ENCODE results near the gene PCDHGA10. TPM values are rescaled to one million over a fixed set of nuclear protein-coding genes. Genes with fewer than 3 reads are reported as not detected.
A peak's percentile ranks its signal among the peaks of the same experiment; 100 is the strongest.
"Not testable (repeated sequence)": the region's sequence is repeated elsewhere in the genome, so short reads cannot be mapped to it uniquely, and the experiment has no call there.

Gene PCDHGA10
- total RNA-seq, 2 donors from 2014 or later = 0.10 to 0.18 TPM

DNA sequence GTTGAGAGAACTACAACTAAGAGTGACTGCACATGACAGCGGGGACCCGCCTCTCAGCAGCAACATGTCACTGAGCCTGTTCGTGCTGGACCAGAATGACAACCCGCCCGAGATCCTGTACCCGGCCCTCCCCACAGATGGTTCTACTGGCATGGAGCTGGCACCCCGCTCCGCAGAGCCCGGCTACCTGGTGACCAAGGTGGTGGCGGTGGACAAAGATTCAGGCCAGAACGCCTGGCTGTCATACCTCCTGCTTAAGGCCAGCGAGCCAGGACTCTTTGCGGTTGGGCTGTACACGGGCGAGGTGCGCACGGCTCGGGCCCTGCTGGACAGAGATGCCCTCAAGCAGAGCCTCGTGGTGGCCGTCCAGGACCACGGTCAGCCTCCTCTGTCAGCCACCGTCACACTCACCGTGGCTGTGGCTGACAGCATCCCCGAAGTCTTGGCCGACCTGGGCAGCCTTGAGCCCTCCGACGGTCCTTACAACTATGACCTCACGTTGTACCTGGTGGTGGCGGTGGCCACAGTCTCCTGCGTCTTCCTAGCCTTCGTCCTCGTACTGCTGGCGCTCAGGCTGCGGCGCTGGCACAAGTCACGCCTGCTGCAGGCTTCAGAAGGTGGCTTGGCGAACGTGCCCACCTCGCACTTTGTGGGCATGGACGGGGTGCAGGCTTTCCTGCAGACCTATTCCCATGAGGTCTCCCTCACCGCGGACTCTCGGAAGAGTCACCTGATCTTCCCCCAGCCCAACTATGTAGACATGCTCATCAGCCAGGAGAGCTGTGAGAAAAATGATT, 28.1 kb upstream of the PCDHGA10 start:
- Mint-ChIP-seq H3K27me3 (peaks cover 54% of the 10 kb centered on the region), H3K27ac (no peak overlapping the region), H3K36me3 (ENCODE audit: low read depth) (peaks cover 2% of the 10 kb centered on the region), H3K4me3 (no peak overlapping the region), H3K4me1 (no peaks in the 10 kb centered on the region)
- ATAC-seq = no peak
- DNase-seq = no peak
- peaks cover 22% of the 10 kb centered on the region for H3K9me3 ChIP-seq (ENCODE audit: control insufficient read depth, low read length, poor library complexity, severe bottlenecking)

- ATAC-seq = peak; percentile 75
- H3K4me1 Mint-ChIP-seq; H3K36me3 Mint-ChIP-seq (ENCODE audit: low read depth); H3K27ac Mint-ChIP-seq; DNase-seq: not testable (repeated sequence)
- H3K9me3 ChIP-seq (ENCODE audit: control insufficient read depth, low read length, poor library complexity, severe bottlenecking) = peaks cover 24% of the 10 kb centered on the region
- H3K4me3 Mint-ChIP-seq = peak within 1 kb of the TSS; percentile 53
- peaks cover 51% of the 10 kb centered on the region for H3K27me3 Mint-ChIP-seq
These were observed 25.1 kb upstream of the PCDHGA10 start, which contains the start of gene PCDHGB4 for GRCh38 chr5:141387557-141388311. Gene PCDHGB4, plus strand, starts transcription at chr5:141387698. Its CDS starts 187 bp downstream, at chr5:141387885.

DNA sequence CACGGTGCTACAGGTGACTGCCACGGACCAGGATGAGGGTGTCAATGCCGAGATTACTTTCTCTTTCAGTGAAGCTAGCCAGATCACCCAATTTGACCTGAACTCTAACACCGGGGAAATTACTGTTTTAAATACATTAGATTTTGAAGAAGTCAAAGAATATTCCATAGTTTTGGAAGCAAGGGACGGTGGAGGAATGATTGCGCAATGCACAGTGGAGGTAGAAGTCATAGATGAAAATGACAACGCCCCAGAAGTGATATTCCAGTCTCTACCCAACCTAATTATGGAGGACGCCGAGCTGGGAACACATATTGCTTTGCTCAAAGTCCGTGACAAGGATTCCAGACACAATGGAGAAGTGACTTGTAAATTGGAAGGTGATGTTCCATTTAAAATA, 24.1 kb upstream of the PCDHGA10 start:
- DNase-seq = no peak
- Mint-ChIP-seq H3K27ac (no peak overlapping the region), H3K36me3 (ENCODE audit: low read depth) (peaks cover 2% of the 10 kb centered on the region), H3K4me3 (no peak overlapping the region), H3K27me3 (peaks cover 49% of the 10 kb centered on the region), H3K4me1 (no peaks in the 10 kb centered on the region)
- H3K9me3 ChIP-seq (ENCODE audit: control insufficient read depth, low read length, poor library complexity, severe bottlenecking) = peaks cover 21% of the 10 kb centered on the region
- no peak for ATAC-seq

DNA sequence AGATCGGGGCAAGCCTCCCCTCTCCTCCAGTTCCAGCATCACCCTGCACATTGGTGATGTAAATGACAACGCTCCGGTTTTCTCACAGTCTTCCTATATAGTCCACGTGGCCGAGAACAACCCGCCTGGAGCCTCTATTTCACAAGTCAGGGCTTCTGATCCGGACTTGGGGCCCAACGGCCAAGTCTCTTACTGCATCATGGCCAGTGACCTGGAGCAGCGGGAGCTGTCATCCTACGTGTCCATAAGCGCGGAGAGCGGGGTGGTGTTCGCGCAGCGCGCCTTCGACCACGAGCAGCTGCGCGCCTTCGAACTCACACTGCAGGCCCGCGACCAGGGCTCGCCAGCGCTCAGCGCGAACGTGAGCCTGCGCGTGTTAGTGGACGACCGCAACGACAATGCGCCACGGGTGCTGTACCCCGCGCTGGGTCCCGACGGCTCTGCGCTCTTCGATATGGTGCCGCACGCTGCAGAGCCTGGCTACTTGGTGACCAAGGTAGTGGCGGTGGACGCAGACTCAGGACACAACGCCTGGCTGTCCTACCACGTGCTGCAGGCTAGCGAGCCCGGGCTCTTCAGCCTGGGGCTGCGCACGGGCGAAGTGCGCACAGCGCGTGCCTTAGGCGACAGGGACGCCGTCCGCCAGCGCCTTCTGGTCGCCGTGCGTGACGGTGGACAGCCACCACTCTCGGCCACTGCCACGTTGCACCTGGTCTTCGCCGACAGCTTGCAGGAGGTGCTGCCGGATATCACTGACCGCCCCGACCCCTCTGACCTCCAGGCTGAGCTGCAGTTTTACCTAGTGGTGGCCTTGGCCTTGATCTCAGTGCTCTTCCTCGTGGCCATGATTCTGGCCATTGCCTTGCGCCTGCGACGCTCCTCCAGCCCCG, 23.4 kb upstream of the PCDHGA10 start:
- Mint-ChIP-seq H3K27me3 (peaks cover 55% of the 10 kb centered on the region), H3K27ac (no peak overlapping the region), H3K4me3 (no peak overlapping the region), H3K4me1 (no peaks in the 10 kb centered on the region), H3K36me3 (ENCODE audit: low read depth) (peaks cover 2% of the 10 kb centered on the region)
- DNase-seq (no peak), ATAC-seq (no peak)
- H3K9me3 ChIP-seq (ENCODE audit: control insufficient read depth, low read length, poor library complexity, severe bottlenecking) = peaks cover 21% of the 10 kb centered on the region

- H3K36me3 Mint-ChIP-seq (ENCODE audit: low read depth) = peaks cover 2% of the 10 kb centered on the region
- no peak for ATAC-seq
- no peak for DNase-seq
- H3K27me3 Mint-ChIP-seq = peaks cover 47% of the 10 kb centered on the region
- H3K4me3 Mint-ChIP-seq = no peak within 1 kb of the TSS
- peaks cover 8% of the 10 kb centered on the region for H3K9me3 ChIP-seq (ENCODE audit: control insufficient read depth, low read length, poor library complexity, severe bottlenecking)
- no peaks in the 10 kb centered on the region for H3K4me1 Mint-ChIP-seq
- H3K27ac Mint-ChIP-seq = peak within 1 kb of the TSS; percentile 30
These were observed 20.2 kb upstream of the PCDHGA10 start, which contains the start of gene PCDHGA8 for GRCh38 chr5:141392429-141393198. Gene PCDHGA8, plus strand, starts transcription at chr5:141392633. Its CDS starts 181 bp downstream, at chr5:141392814.

GRCh38 chr5:141393267-141393666, 19.5 kb upstream of the PCDHGA10 start:
- H3K27ac Mint-ChIP-seq = no peak overlapping the region
- H3K9me3 ChIP-seq (ENCODE audit: control insufficient read depth, low read length, poor library complexity, severe bottlenecking) = peaks cover 8% of the 10 kb centered on the region
- peaks cover 2% of the 10 kb centered on the region for H3K36me3 Mint-ChIP-seq (ENCODE audit: low read depth)
- H3K4me3 Mint-ChIP-seq = no peak overlapping the region
- ATAC-seq = no peak
- peaks cover 47% of the 10 kb centered on the region for H3K27me3 Mint-ChIP-seq
- no peaks in the 10 kb centered on the region for H3K4me1 Mint-ChIP-seq
- no peak for DNase-seq

DNA sequence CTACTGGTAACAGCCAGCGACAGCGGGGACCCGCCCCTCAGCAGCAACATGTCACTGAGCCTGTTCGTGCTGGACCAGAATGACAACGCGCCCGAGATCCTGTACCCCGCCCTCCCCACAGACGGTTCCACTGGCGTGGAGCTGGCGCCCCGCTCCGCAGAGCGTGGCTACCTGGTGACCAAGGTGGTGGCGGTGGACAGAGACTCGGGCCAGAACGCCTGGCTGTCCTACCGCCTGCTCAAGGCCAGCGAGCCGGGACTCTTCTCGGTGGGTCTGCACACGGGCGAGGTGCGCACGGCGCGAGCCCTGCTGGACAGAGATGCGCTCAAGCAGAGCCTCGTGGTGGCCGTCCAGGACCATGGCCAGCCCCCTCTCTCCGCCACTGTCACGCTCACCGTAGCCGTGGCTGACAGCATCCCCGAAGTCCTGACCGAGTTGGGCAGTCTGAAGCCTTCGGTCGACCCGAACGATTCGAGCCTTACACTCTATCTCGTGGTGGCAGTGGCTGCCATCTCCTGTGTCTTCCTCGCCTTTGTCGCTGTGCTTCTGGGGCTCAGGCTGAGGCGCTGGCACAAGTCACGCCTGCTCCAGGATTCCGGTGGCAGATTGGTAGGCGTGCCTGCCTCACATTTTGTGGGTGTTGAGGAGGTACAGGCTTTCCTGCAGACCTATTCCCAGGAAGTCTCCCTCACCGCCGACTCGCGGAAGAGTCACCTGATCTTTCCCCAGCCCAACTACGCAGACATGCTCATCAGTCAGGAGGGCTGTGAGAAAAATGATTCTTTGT, 18.2 kb upstream of the PCDHGA10 start:
- not testable (repeated sequence) for H3K4me1 Mint-ChIP-seq; DNase-seq; H3K9me3 ChIP-seq (ENCODE audit: control insufficient read depth, low read length, poor library complexity, severe bottlenecking); ATAC-seq; H3K36me3 Mint-ChIP-seq (ENCODE audit: low read depth); H3K4me3 Mint-ChIP-seq
- Mint-ChIP-seq H3K27me3 (peaks cover 46% of the 10 kb centered on the region), H3K27ac (peak overlapping the region; percentile 14)

DNA sequence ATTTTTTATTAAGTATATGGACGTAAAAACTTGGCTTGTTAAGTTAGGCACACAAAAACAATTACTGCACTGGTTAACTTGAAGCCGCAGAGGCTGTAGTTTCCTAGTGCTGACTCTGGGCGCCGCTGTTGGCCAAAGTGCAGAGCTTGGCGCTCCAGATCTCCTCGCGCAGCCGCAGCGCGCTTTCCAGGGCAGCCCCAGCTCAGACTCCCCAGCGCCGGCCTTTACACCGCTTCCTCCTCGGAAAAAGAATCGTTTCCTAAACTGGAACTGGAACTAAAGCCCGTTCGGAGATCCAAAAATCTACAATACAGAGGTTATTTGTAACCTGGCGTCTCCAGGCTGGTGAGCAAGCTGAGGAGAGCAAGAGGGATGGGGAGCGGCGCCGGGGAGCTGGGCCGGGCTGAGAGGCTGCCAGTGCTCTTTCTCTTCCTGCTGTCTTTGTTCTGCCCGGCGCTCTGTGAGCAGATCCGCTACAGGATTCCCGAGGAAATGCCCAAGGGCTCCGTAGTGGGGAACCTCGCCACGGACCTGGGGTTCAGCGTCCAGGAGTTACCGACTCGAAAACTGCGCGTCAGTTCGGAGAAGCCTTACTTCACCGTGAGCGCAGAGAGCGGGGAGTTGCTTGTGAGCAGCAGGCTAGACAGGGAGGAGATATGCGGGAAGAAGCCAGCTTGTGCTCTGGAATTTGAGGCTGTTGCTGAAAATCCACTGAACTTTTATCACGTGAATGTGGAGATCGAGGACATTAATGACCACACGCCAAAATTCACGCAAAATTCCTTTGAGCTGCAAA, 14.8 kb upstream of the PCDHGA10 start, which contains the start of gene PCDHGB5:
Gene PCDHGB5 (plus strand): TSS at position 192 of the 796 bp plus-strand sequence. CDS start 181 bp downstream, at position 373.
- not testable (repeated sequence) for DNase-seq; H3K36me3 Mint-ChIP-seq (ENCODE audit: low read depth); H3K4me1 Mint-ChIP-seq; H3K9me3 ChIP-seq (ENCODE audit: control insufficient read depth, low read length, poor library complexity, severe bottlenecking); H3K27ac Mint-ChIP-seq
- ATAC-seq = peak; percentile 83
- H3K27me3 Mint-ChIP-seq = peaks cover 54% of the 10 kb centered on the region
- H3K4me3 Mint-ChIP-seq = peak within 1 kb of the TSS; percentile 56

- ATAC-seq (no peak), DNase-seq (no peak)
- Mint-ChIP-seq H3K27me3 (peaks cover 56% of the 10 kb centered on the region), H3K36me3 (ENCODE audit: low read depth) (peaks cover 5% of the 10 kb centered on the region), H3K4me3 (no peak overlapping the region), H3K4me1 (no peaks in the 10 kb centered on the region), H3K27ac (no peak overlapping the region)
- H3K9me3 ChIP-seq (ENCODE audit: control insufficient read depth, low read length, poor library complexity, severe bottlenecking) = peaks cover 2% of the 10 kb centered on the region
These were observed 14.2 kb upstream of the PCDHGA10 start for GRCh38 chr5:141398608-141399007.

- Mint-ChIP-seq H3K36me3 (ENCODE audit: low read depth) (peaks cover 5% of the 10 kb centered on the region), H3K4me1 (no peaks in the 10 kb centered on the region), H3K4me3 (no peak overlapping the region), H3K27me3 (peaks cover 54% of the 10 kb centered on the region), H3K27ac (peak overlapping the region; percentile 6)
- no peak for ATAC-seq
- peaks cover 4% of the 10 kb centered on the region for H3K9me3 ChIP-seq (ENCODE audit: control insufficient read depth, low read length, poor library complexity, severe bottlenecking)
- DNase-seq = no peak
These were observed 13.1 kb upstream of the PCDHGA10 start for GRCh38 chr5:141399555-141400258.
